HG03045 (cell line): ENCODE results near the gene SLC22A17.

Experiments
- ATAC-seq: cut with Tn5 transposase; IDR thresholded peaks from one replicate; pipeline ENCODE4 v1.9.1; 2021; ENCODE audit warnings: mild to moderate bottlenecking, moderate library complexity; ENCODE audit not compliant: unreplicated experiment

Gene SLC22A17

GRCh38 chr14:23382276-23382675, 29.6 kb upstream of the SLC22A17 start:
- no peak for ATAC-seq

- ATAC-seq: no peak
Observed at GRCh38 chr14:23381871-23382270, 29.2 kb upstream of the SLC22A17 start.

- ATAC-seq: no peak
Observed at GRCh38 chr14:23380976-23381375, 28.3 kb upstream of the SLC22A17 start.

DNA sequence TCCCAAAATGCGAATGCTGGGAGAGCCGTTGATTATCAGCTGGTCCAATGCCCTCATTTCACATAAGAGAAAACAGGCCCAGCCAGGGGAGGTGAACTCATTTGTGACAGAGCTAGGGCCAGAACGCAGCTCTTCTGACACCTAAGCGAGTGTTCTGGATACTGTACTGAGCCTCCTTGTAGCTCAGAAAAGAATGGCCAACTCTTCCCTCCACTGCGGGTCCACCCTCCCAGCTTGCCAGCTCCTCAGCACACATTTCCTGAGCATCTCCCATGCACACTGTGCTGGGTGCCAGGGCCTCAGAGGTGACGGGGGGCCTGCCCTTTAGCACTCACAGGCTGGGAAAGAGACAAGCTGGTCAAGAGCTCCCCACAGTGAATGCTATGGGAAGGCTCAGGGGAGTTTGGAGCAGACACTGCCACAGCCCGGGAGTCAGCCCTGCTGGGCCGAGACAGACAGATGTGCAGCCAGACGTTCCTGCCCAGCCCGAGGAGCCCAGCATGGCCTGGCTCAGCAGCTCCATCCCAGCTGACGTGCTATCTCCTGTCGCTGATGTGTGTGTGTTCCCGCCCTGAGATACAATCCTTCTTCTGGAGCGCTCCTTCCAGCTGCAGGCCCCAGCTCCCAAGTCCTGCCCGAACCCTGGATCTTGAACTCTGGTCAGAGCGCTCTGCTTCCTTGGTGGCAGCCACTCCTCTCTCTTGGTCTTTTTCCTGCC, 27.7 kb upstream of the SLC22A17 start:
- ATAC-seq: no peak

DNA sequence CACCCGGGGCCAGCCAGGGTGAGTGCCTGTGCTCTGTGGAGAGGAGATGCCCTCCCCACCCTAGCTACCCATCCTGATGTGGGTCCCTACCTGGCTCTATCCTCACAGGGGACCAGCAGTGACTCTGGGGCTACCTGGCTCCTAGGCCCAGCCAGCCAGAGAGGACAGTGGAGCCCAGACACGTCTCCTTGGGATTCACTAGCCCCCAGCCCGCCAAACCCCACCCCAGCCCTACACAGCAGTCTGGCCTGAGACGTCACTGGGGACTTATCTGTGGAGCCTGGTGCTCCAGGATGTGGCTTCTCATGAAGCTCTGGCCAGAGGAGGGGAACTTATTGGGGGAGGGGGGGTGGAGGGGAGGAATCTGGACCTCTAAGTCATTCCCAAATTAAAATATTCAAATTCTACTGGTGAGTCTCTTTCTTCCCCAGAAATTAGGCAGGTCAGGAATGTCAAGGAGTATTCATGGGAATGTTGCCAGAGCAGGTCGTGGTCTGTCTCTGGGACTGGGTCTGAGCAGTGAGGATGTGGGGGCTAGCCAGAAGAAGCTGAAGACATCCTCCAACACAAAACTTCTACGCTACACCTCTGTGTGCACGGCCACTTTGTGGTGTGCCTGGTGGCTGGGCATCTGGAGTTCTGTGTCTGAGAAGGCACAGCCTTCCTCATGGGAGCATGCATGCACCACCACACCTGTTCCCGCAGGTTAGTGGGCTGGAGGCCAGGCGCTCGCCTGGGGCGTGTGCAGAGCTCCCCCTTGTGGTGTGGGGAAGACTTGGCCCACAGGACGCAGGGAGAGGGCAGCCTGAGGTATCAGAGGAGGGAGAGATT, 26.9 kb upstream of the SLC22A17 start:
- no peak for ATAC-seq

GRCh38 chr14:23378612-23379220, 26.0 kb upstream of the SLC22A17 start:
- no peak for ATAC-seq

DNA sequence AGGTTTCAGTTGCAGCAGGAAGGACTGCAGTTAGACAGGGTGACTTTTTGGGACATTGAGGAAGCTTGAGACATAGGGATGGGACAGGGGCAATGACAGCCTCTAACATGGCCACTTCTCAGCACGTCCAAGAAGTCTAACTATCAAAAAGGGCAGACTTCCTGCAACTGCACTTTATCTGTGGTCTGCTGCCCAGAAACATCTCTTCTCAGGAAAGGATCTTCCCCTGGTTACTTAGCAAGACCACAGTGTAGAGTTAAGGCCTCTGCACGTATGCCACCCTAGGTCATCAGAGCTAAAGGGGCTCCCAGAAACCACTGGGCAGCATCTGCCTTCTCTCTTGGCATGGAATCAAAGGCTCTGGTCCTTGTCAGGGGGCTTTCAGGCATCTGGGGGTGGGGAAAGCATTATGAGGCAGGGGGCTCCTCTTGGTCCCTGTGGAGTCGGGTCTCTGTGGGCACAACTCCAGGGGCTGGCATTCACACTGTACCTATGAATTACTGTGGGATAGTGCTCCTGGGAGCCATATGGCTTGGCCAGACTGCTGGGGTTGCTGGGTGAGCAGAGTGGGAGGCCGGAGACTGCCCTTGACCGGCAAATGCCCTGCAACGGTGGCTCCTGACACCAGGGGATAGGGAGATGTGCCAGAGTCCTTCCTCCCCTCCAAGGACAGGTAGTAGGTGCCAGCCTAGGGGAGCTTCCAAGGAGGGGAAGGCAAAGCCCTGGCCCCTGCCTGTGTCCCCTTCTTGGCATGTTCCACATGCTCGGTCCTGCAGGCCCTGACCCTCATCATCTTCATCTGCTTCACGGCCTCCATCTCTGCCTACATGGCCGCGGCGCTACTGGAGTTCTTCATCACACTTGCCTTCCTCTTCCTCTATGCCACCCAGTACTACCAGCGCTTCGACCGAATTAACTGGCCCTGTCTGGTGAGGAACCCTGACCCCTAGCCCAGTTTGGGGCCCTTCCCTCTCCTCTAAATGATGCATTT, 25.2 kb upstream of the SLC22A17 start:
- ATAC-seq: no peak

GRCh38 chr14:23377198-23377550, 24.5 kb upstream of the SLC22A17 start:
- ATAC-seq: no peak

- no peak for ATAC-seq
Observed at GRCh38 chr14:23376482-23377197, 24.0 kb upstream of the SLC22A17 start, which contains the start of gene CMTM5. TSS of gene CMTM5 (plus strand) at chr14:23377046. CDS start at chr14:23377252, 206 bp downstream.

DNA sequence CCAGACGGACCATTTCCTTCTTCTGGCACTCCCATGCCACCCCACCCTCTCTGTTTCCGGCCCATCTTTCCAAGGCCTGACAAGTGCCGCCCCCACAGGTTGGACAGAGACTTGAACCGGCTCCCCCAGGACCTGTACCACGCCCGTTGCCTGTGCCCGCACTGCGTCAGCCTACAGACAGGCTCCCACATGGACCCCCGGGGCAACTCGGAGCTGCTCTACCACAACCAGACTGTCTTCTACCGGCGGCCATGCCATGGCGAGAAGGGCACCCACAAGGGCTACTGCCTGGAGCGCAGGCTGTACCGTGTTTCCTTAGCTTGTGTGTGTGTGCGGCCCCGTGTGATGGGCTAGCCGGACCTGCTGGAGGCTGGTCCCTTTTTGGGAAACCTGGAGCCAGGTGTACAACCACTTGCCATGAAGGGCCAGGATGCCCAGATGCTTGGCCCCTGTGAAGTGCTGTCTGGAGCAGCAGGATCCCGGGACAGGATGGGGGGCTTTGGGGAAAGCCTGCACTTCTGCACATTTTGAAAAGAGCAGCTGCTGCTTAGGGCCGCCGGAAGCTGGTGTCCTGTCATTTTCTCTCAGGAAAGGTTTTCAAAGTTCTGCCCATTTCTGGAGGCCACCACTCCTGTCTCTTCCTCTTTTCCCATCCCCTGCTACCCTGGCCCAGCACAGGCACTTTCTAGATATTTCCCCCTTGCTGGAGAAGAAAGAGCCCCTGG, 23.0 kb upstream of the SLC22A17 start:
- no peak for ATAC-seq

GRCh38 chr14:23373041-23373440, 20.4 kb upstream of the SLC22A17 start:
- ATAC-seq: no peak

- no peak for ATAC-seq
Observed at GRCh38 chr14:23372509-23372908, 19.8 kb upstream of the SLC22A17 start, which contains the start of gene IL25. TSS of gene IL25 (plus strand) at chr14:23372809.

DNA sequence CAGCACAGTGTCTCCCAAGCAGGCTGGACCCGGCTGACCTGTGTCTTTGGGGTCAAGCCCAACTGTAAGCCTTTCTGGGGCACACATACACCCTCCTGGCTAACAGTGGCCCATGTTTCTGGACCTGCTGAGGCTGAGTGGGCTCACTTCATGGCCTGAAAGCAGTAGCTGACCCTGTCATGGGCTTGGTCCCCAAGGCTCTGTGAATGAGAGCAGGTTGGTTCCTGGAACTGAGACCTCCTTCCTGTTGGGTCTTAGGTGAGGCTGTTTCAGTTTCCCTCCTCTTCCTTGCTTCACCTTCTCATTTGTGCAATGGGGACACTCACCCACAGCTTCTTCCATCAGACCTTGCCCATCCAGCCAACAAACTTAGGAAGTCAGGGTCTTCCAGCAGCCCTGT, 19.2 kb upstream of the SLC22A17 start:
- no peak for ATAC-seq

DNA sequence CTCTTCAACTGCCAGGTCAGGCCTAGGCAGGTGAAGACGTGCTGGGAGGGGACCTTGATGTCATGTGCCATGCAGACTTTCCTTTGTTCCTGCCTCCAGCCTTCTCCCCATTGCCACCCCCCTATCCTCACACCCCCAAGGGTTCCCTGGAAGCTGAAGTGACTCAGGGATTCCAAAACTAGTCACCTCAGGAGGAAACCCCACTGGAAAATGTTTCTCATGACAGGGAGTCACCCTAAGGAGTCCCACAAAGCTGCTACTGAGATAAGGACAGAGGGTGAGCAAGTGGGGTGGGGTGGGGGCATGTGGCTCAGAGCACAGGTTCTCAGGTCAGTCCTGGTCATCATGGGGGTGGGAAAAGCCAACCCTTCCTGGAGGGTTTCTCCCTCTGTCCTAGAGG, 17.5 kb upstream of the SLC22A17 start:
- ATAC-seq: no peak

- ATAC-seq: no peak
Observed at GRCh38 chr14:23366426-23366921, 13.8 kb upstream of the SLC22A17 start.

DNA sequence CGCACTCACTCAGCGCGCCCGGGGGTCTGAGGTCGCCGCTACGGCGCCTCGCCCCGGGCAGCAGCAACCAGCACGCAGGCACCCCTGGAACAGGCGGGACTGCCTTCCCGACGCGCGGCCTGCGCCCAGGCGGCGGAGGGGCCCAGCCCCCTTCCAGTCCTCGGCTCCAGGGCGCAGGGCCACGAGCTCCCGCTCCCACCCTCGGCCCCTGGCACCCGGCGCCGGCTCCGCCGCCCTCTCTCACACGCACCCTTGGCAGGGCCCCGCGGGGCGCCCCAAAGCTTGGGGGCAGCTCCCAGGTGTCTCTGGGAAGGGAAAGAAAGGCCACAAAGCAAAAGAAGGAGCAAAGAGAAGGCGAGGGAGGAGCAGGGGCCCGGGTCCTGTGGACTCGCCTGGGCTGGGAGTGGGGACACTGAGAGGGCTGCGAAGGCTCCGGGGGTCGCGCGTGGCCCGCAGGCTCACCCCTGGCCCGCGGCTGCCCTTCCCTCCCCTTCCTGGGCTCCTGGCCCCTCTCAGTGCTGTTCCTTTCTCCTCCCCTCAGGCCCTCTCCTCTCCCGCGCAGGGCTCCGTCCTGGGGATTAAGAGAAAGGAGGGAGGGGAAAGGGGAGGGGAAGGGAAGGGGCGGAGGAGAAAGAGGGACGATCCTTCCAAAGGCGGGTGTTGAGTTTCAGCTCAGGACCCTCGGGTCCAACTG, 13.2 kb upstream of the SLC22A17 start:
- ATAC-seq: no peak

GRCh38 chr14:23365036-23365731, 12.5 kb upstream of the SLC22A17 start, which contains the start of gene EFS:
TSS of gene EFS (minus strand) at chr14:23365172. CDS start at chr14:23365025, 147 bp downstream.
- no peak for ATAC-seq
